HEK293 (cell line): ENCODE data around the gene CADM1.

Experiments used
- CTCF ChIA-PET: fragments of 350-600 bp; formaldehyde crosslinking; extraction: SDS; loops from one replicate; lab custom pipeline; 2021; ENCODE audit warnings: antibody characterized with exemption; lab: Yijun Ruan, JAX
- POLR2A ChIA-PET: fragments of 300-600 bp; formaldehyde crosslinking; extraction: SDS; loops from one replicate; lab custom pipeline; 2020; ENCODE audit warnings: antibody characterized with exemption, inconsistent platforms; lab: Yijun Ruan, JAX
- H3K27ac ChIP-seq: fragments of 200-500 bp; sonication (Bioruptor generic); 2 replicates; pipeline ENCODE4 v1.5.1; 2014; ENCODE audit warnings: low read depth, low read length, control low read depth, inconsistent platforms; ENCODE audit errors: extremely low read depth
- H3K36me3 ChIP-seq, 2 experiments: fragments of 200-500 bp in 1 of 2; sonication (Bioruptor generic) in 1 of 2; 1 replicate in 1 of 2; 2 replicates in 1 of 2; pipeline ENCODE4 v1.5.1; 2014 to 2017; ENCODE audit warnings: inconsistent platforms in 2 of 2, low read length in 2 of 2; ENCODE audit not compliant: control insufficient read depth in 2 of 2, insufficient read depth in 1 of 2
- H3K4me1 ChIP-seq: fragments of 200-500 bp; sonication (Bioruptor generic); 2 replicates; pipeline ENCODE4 v1.5.1; 2014; ENCODE audit warnings: mild to moderate bottlenecking, low read length, inconsistent platforms; ENCODE audit not compliant: control insufficient read depth, insufficient read depth
- H3K4me3 ChIP-seq: 2 replicates; pipeline ENCODE4 v1.5.1; 2011; ENCODE audit warnings: low read depth, mild to moderate bottlenecking, control low read depth, low read length, moderate library complexity
- H3K9me3 ChIP-seq: fragments of 200-500 bp; sonication (Bioruptor generic); 2 replicates; pipeline ENCODE4 v1.5.1; 2014; ENCODE audit warnings: low read depth, low read length, inconsistent platforms; ENCODE audit not compliant: control insufficient read depth, insufficient read depth
- GFI1B ChIP-seq: fragments of 450-650 bp; formaldehyde crosslinking; IDR thresholded peaks from 2 replicates; pipeline ENCODE4 v1.5.1; 2016; ENCODE audit warnings: missing biosample characterization, missing genetic modification characterization
- KLF7 ChIP-seq: fragments of 450-650 bp; formaldehyde crosslinking; IDR thresholded peaks from 2 replicates; pipeline ENCODE4 v1.5.1; 2016; ENCODE audit warnings: missing biosample characterization, missing genetic modification characterization, borderline replicate concordance
- OVOL3 ChIP-seq: fragments of 450-650 bp; formaldehyde crosslinking; IDR thresholded peaks from 2 replicates; pipeline ENCODE4 v1.5.1; 2016; ENCODE audit warnings: missing biosample characterization, missing genetic modification characterization
- SALL2 ChIP-seq: fragments of 450-650 bp; formaldehyde crosslinking; IDR thresholded peaks from 2 replicates; pipeline ENCODE4 v1.5.0; 2017; ENCODE audit warnings: missing biosample characterization, mild to moderate bottlenecking, missing genetic modification characterization, borderline replicate concordance
- ZBTB11 ChIP-seq: fragments of 450-650 bp; formaldehyde crosslinking; conservative IDR thresholded peaks from 2 replicates; pipeline ENCODE4 v1.5.1; 2016; ENCODE audit warnings: low read depth, missing biosample characterization, missing genetic modification characterization
- ZFP37 ChIP-seq: fragments of 450-650 bp; formaldehyde crosslinking; IDR thresholded peaks from 2 replicates; pipeline ENCODE4 v1.5.1; 2016; ENCODE audit warnings: missing biosample characterization, missing genetic modification characterization
- ZNF138 ChIP-seq: fragments of 450-650 bp; formaldehyde crosslinking; IDR thresholded peaks from 2 replicates; pipeline ENCODE4 v1.5.1; 2016; ENCODE audit warnings: missing biosample characterization, missing genetic modification characterization, borderline replicate concordance
- ZNF223 ChIP-seq: fragments of 450-650 bp; formaldehyde crosslinking; IDR thresholded peaks from 2 replicates; pipeline ENCODE4 v1.5.1; 2016; ENCODE audit warnings: missing biosample characterization, missing genetic modification characterization
- ZNF274 ChIP-seq, 2 experiments: fragments of 200-500 bp in 1 of 2; fragments of 450-650 bp in 1 of 2; sonication (Bioruptor generic) in 1 of 2; formaldehyde crosslinking in 1 of 2; IDR thresholded peaks; 2 replicates each; pipeline versions ENCODE4 v1.5.1 to v1.6.1; 2014 to 2016; ENCODE audit warnings: borderline replicate concordance in 1 of 2, inconsistent platforms in 1 of 2, low read length in 1 of 2, missing biosample characterization in 1 of 2, missing genetic modification characterization in 1 of 2
- ZNF280C ChIP-seq: fragments of 450-650 bp; formaldehyde crosslinking; IDR thresholded peaks from 2 replicates; pipeline ENCODE4 v1.5.1; 2016; ENCODE audit warnings: missing biosample characterization, missing genetic modification characterization
- ZNF341 ChIP-seq: fragments of 450-650 bp; formaldehyde crosslinking; IDR thresholded peaks from 2 replicates; pipeline ENCODE4; 2016; ENCODE audit warnings: low read depth, missing biosample characterization, missing genetic modification characterization
- ZNF354C ChIP-seq: fragments of 450-650 bp; formaldehyde crosslinking; IDR thresholded peaks from 2 replicates; pipeline ENCODE4 v1.5.1; 2016; ENCODE audit warnings: missing biosample characterization, missing genetic modification characterization, low read depth, borderline replicate concordance
- ZNF366 ChIP-seq: fragments of 450-650 bp; formaldehyde crosslinking; conservative IDR thresholded peaks from 2 replicates; pipeline ENCODE4 v1.5.1; 2016; ENCODE audit warnings: missing biosample characterization, missing genetic modification characterization
- ZNF488 ChIP-seq: fragments of 450-650 bp; formaldehyde crosslinking; IDR thresholded peaks from 2 replicates; pipeline ENCODE4 v1.5.1; 2016; ENCODE audit warnings: missing biosample characterization, missing genetic modification characterization
- ZNF600 ChIP-seq: fragments of 450-650 bp; formaldehyde crosslinking; IDR thresholded peaks from 2 replicates; pipeline ENCODE4 v1.5.1; 2016; ENCODE audit warnings: missing biosample characterization, missing genetic modification characterization
- ZSCAN30 ChIP-seq: fragments of 450-650 bp; IDR thresholded peaks from 2 replicates; pipeline ENCODE4 v1.5.1; 2018; ENCODE audit warnings: missing biosample characterization, mild to moderate bottlenecking, missing genetic modification characterization, moderate library complexity
- TF ChIP-seq, protein P1 (sequence below): fragments of 450-650 bp; formaldehyde crosslinking; IDR thresholded peaks from 2 replicates; pipeline ENCODE4 v1.5.1; 2016; ENCODE audit warnings: missing biosample characterization, missing genetic modification characterization

Gene CADM1

GRCh38 chr11:115267238-115267781 lies 236.9 kb downstream of the CADM1 start:
- CTCF ChIA-PET: no interaction called here
- no peaks in the 10 kb centered on the region for H3K36me3 ChIP-seq
- no peaks in the 10 kb centered on the region for H3K9me3 ChIP-seq
- POLR2A ChIA-PET: no interaction called here
- no peak overlapping the region for H3K4me3 ChIP-seq
- TF ChIP-seq OVOL3 (tag by site-specific recombination) (no peak), ZNF366 (no peak), ZNF488 (tag by site-specific recombination) (no peak), ZSCAN30 (tag by site-specific recombination) (no peak)
- TF ChIP-seq, all 188 proteins: peak for 0
- Histone ChIP-seq H3K4me1 (no peaks in the 10 kb centered on the region), H3K27ac (no peak overlapping the region)

GRCh38 chr11:115266066-115266639 lies 238.1 kb downstream of the CADM1 start:
- TF ChIP-seq ZNF223 (tag by site-specific recombination): no peak
- TF ChIP-seq ZNF138 (tag by site-specific recombination): no peak
- no peak for TF ChIP-seq ZNF600
- TF ChIP-seq ZNF280C: no peak
- TF ChIP-seq ZNF341 (tag by site-specific recombination): no peak
- TF ChIP-seq ZFP37 (tag by site-specific recombination): no peak
- no peak for TF ChIP-seq SALL2 (tag by site-specific recombination)
- no peak for TF ChIP-seq GFI1B (tag by site-specific recombination)
- TF ChIP-seq ZBTB11 (tag by site-specific recombination): no peak
- no peak for TF ChIP-seq KLF7 (tag by site-specific recombination)
- no peak for TF ChIP-seq ZNF354C (tag by site-specific recombination)
- TF ChIP-seq ZNF274 (IDR thresholded peaks at IDR 0.05; ENCODE audit: low read length): no peak
- TF ChIP-seq ZNF274 (tag by site-specific recombination; IDR thresholded peaks at IDR 0.05; ENCODE audit: borderline replicate concordance): no peak
- TF ChIP-seq, protein P1, sequence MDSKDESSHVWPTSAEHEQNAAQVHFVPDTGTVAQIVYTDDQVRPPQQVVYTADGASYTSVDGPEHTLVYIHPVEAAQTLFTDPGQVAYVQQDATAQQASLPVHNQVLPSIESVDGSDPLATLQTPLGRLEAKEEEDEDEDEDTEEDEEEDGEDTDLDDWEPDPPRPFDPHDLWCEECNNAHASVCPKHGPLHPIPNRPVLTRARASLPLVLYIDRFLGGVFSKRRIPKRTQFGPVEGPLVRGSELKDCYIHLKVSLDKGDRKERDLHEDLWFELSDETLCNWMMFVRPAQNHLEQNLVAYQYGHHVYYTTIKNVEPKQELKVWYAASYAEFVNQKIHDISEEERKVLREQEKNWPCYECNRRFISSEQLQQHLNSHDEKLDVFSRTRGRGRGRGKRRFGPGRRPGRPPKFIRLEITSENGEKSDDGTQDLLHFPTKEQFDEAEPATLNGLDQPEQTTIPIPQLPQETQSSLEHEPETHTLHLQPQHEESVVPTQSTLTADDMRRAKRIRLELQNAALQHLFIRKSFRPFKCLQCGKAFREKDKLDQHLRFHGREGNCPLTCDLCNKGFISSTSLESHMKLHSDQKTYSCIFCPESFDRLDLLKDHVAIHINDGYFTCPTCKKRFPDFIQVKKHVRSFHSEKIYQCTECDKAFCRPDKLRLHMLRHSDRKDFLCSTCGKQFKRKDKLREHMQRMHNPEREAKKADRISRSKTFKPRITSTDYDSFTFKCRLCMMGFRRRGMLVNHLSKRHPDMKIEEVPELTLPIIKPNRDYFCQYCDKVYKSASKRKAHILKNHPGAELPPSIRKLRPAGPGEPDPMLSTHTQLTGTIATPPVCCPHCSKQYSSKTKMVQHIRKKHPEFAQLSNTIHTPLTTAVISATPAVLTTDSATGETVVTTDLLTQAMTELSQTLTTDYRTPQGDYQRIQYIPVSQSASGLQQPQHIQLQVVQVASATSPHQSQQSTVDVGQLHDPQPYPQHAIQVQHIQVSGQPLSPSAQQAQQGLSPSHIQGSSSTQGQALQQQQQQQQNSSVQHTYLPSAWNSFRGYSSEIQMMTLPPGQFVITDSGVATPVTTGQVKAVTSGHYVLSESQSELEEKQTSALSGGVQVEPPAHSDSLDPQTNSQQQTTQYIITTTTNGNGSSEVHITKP (tag by site-specific recombination): no peak
- POLR2A ChIA-PET: no interaction called here
- Histone ChIP-seq H3K4me1 (no peaks in the 10 kb centered on the region), H3K27ac (no peak overlapping the region), H3K36me3 (no peaks in the 10 kb centered on the region), H3K4me3 (no peak overlapping the region), H3K9me3 (no peaks in the 10 kb centered on the region)
- CTCF ChIA-PET: interaction anchor here (0.6 kb wide), 1 partner anchor 24 kb away, joined by 3 read pairs; no protein-coding TSS in a partner anchor
